ENCODE data around the gene ADA. TPM values are rescaled to one million over a fixed set of nuclear protein-coding genes. Genes with fewer than 3 reads are reported as not detected.

The ADA gene
- total RNA-seq, 2 donors from 2014 or later = 12.8 to 15.9 TPM

GRCh38 chr20:44683263-44684046 is 32.0 kb upstream of the ADA start:
- H3K36me3 ChIP-seq (ENCODE audit: control insufficient read depth, insufficient read depth, low read length) = no peaks in the 10 kb centered on the region

GRCh38 chr20:44681796-44682566 is 30.5 kb upstream of the ADA start:
- Mint-ChIP-seq H3K4me1 (peaks cover 13% of the 10 kb centered on the region), H3K4me3 (no peak overlapping the region), H3K27ac (no peak overlapping the region), H3K9me3 (no peaks in the 10 kb centered on the region), H3K36me3 (ENCODE audit: low read depth) (no peaks in the 10 kb centered on the region), H3K27me3 (ENCODE audit: insufficient read depth) (no peaks in the 10 kb centered on the region)
- 94 to 97% methylated on average over 8 to 11 of the region's 11 CpGs for WGBS, 2 experiments (ENCODE audit: insufficient coverage in 1 of 2, insufficient read length in 1 of 2)
- Histone ChIP-seq H3K27ac (ENCODE audit: low read depth, low read length) (no peak overlapping the region), H3K9ac (ENCODE audit: extremely low read depth, low read length, poor library complexity, severe bottlenecking) (no peak overlapping the region), H3K27me3 (ENCODE audit: control insufficient read depth, insufficient read depth, low read length, poor library complexity, severe bottlenecking) (no peaks in the 10 kb centered on the region), H3K4me3 (ENCODE audit: low read length) (no peak overlapping the region), H3K4me1 (ENCODE audit: control insufficient read depth, insufficient read depth, low read length) (peaks cover 8% of the 10 kb centered on the region), H3K36me3 (ENCODE audit: control insufficient read depth, insufficient read depth, low read length) (no peaks in the 10 kb centered on the region), H3K9me3 (ENCODE audit: control insufficient read depth, low read length) (no peaks in the 10 kb centered on the region)
- TF ChIP-seq CTCF (conservative IDR thresholded peaks at IDR 0.05) = no peak
- DNase-seq = no peak

More at GRCh38 chr20:44683263-44684046, 32.0 kb upstream of the ADA start:
- Histone ChIP-seq H3K4me1 (ENCODE audit: control insufficient read depth, insufficient read depth, low read length) (peaks cover 8% of the 10 kb centered on the region), H3K9ac (ENCODE audit: extremely low read depth, low read length, poor library complexity, severe bottlenecking) (no peak overlapping the region), H3K4me3 (ENCODE audit: low read length) (no peak overlapping the region), H3K27me3 (ENCODE audit: control insufficient read depth, insufficient read depth, low read length, poor library complexity, severe bottlenecking) (no peaks in the 10 kb centered on the region), H3K27ac (ENCODE audit: low read depth, low read length) (no peak overlapping the region), H3K9me3 (ENCODE audit: control insufficient read depth, low read length) (no peaks in the 10 kb centered on the region)
- Mint-ChIP-seq H3K27ac (no peak overlapping the region), H3K36me3 (ENCODE audit: low read depth) (no peaks in the 10 kb centered on the region), H3K4me1 (peaks cover 9% of the 10 kb centered on the region), H3K9me3 (no peaks in the 10 kb centered on the region), H3K27me3 (ENCODE audit: insufficient read depth) (no peaks in the 10 kb centered on the region), H3K4me3 (no peak overlapping the region)
- TF ChIP-seq CTCF (conservative IDR thresholded peaks at IDR 0.05) = peak; percentile 82
- 52 to 54% methylated on average over 10 of the region's 10 CpGs for WGBS, 2 experiments (ENCODE audit: insufficient coverage in 1 of 2, insufficient read length in 1 of 2)
- DNase-seq = peak; percentile 93

GRCh38 chr20:44678990-44679611 is 27.6 kb upstream of the ADA start:
- peaks cover 11% of the 10 kb centered on the region for H3K4me1 Mint-ChIP-seq
- H3K4me1 ChIP-seq (ENCODE audit: control insufficient read depth, insufficient read depth, low read length) = peaks cover 6% of the 10 kb centered on the region
- H3K9ac ChIP-seq (ENCODE audit: extremely low read depth, low read length, poor library complexity, severe bottlenecking) = no peak overlapping the region
- peak overlapping the region; percentile 49 for H3K27ac Mint-ChIP-seq
- no peaks in the 10 kb centered on the region for H3K27me3 ChIP-seq (ENCODE audit: control insufficient read depth, insufficient read depth, low read length, poor library complexity, severe bottlenecking)
- no peaks in the 10 kb centered on the region for H3K36me3 ChIP-seq (ENCODE audit: control insufficient read depth, insufficient read depth, low read length)
- no peaks in the 10 kb centered on the region for H3K27me3 Mint-ChIP-seq (ENCODE audit: insufficient read depth)
- no peak for DNase-seq
- no peak overlapping the region for H3K4me3 Mint-ChIP-seq
- H3K27ac ChIP-seq (ENCODE audit: low read depth, low read length) = peak overlapping the region; percentile 41
- no peaks in the 10 kb centered on the region for H3K9me3 Mint-ChIP-seq
- H3K4me3 ChIP-seq (ENCODE audit: low read length) = no peak overlapping the region
- no peaks in the 10 kb centered on the region for H3K9me3 ChIP-seq (ENCODE audit: control insufficient read depth, low read length)
- H3K36me3 Mint-ChIP-seq (ENCODE audit: low read depth) = no peaks in the 10 kb centered on the region
- TF ChIP-seq CTCF (conservative IDR thresholded peaks at IDR 0.05) = no peak
- 92 to 94% methylated on average over 8 to 12 of the region's 12 CpGs for WGBS, 2 experiments (ENCODE audit: insufficient coverage in 1 of 2, insufficient read length in 1 of 2)
